HG03565 (cell line): ENCODE results near the gene HHLA2.
"Not testable (repeated sequence)": the region's sequence is repeated elsewhere in the genome, so short reads cannot be mapped to it uniquely, and the experiment has no call there.

Source experiments
- ATAC-seq: cut with Tn5 transposase; IDR thresholded peaks from one replicate; pipeline ENCODE4 v1.9.1; 2021; ENCODE audit warnings: mild to moderate bottlenecking, moderate library complexity; ENCODE audit not compliant: unreplicated experiment

Gene HHLA2

GRCh38 chr3:108341911-108342310 lies 45.6 kb downstream of the HHLA2 start:
- ATAC-seq, result no peak

- ATAC-seq, result peak; percentile 81
Measured at GRCh38 chr3:108342837-108343486, 46.6 kb downstream of the HHLA2 start.

GRCh38 chr3:108343491-108343890 lies 47.1 kb downstream of the HHLA2 start:
- ATAC-seq, result no peak

- no peak for ATAC-seq
Measured at GRCh38 chr3:108345492-108346205, 49.3 kb downstream of the HHLA2 start.

- ATAC-seq, result no peak
Measured at GRCh38 chr3:108346301-108347227, 50.2 kb downstream of the HHLA2 start.

GRCh38 chr3:108352176-108352575 lies 55.8 kb downstream of the HHLA2 start:
- ATAC-seq, result no peak

- ATAC-seq, result no peak
Measured at GRCh38 chr3:108354562-108354961, 58.2 kb downstream of the HHLA2 start.

- ATAC-seq, result no peak
Measured at GRCh38 chr3:108357042-108357441, 60.7 kb downstream of the HHLA2 start.

- no peak for ATAC-seq
Measured at GRCh38 chr3:108359011-108359410, 62.7 kb downstream of the HHLA2 start.

- ATAC-seq, result no peak
Measured at GRCh38 chr3:108376026-108376425, 79.7 kb downstream of the HHLA2 start.

GRCh38 chr3:108377384-108377783 lies 81.0 kb downstream of the HHLA2 start:
- no peak for ATAC-seq

GRCh38 chr3:108378153-108378951 lies 82.0 kb downstream of the HHLA2 start:
- no peak for ATAC-seq

- ATAC-seq, result not testable (repeated sequence)
Measured at GRCh38 chr3:108378952-108379342, 82.6 kb downstream of the HHLA2 start.

- ATAC-seq, result no peak
Measured at GRCh38 chr3:108380128-108380795, 83.9 kb downstream of the HHLA2 start.

- no peak for ATAC-seq
Measured at GRCh38 chr3:108381529-108382140, 85.3 kb downstream of the HHLA2 start.

GRCh38 chr3:108383306-108383705 lies 87.0 kb downstream of the HHLA2 start:
- ATAC-seq, result no peak

- ATAC-seq, result no peak
Measured at GRCh38 chr3:108387063-108387462, 90.7 kb downstream of the HHLA2 start.

GRCh38 chr3:108388136-108389132 lies 92.1 kb downstream of the HHLA2 start:
- peak; percentile 75 for ATAC-seq
